PC-3 (cell line): ENCODE data around the gene DHRS11. TPM values are rescaled to one million over a fixed set of nuclear protein-coding genes. Genes with fewer than 3 reads are reported as not detected.

Experiments
- ATAC-seq: fragments of 200-7000 bp; cut with Tn5 transposase; 2 replicates; pipeline ENCODE4 v1.9.1; 2020; ENCODE audit warnings: mild to moderate bottlenecking, moderate library complexity
- BruUV-seq: library from RNA; stranded (reverse); fragments of 400-500 nt; replicated peaks from 2 replicates; lab custom pipeline; 2021; lab: Mats Ljungman, UMichigan
- CTCF ChIA-PET: fragments of 300-600 bp; sonication (Branson Sonifier 250); formaldehyde crosslinking; loops from one replicate; lab custom pipeline; 2022; ENCODE audit warnings: antibody characterized with exemption; lab: Charles Lee
- POLR2A ChIA-PET: fragments of 300-600 bp; sonication (Branson Sonifier 250); formaldehyde crosslinking; loops from one replicate; lab custom pipeline; 2022; ENCODE audit warnings: antibody characterized with exemption; ENCODE audit not compliant: unreplicated experiment; lab: Charles Lee
- DNase-seq: peaks from one replicate; pipeline ENCODE4 v3.0.0-alpha.2; 2015
- H2AFZ ChIP-seq: fragments of 300-600 bp; sonication (generic); 2 replicates; pipeline ENCODE4 v1.6.0; 2016; ENCODE audit warnings: antibody characterized with exemption, low read length
- H3F3A ChIP-seq: fragments of 300-600 bp; sonication (generic); one replicate; pipeline ENCODE4 v1.6.0; 2017; ENCODE audit warnings: antibody characterized with exemption, low read length, control low read depth, mild to moderate bottlenecking; ENCODE audit not compliant: unreplicated experiment
- H3K27ac ChIP-seq: fragments of 300-600 bp; sonication (generic); 2 replicates; pipeline ENCODE4 v1.5.1; 2016; ENCODE audit warnings: mild to moderate bottlenecking, low read length
- H3K27me3 ChIP-seq: fragments of 300-600 bp; sonication (generic); 2 replicates; pipeline ENCODE4 v1.6.1; 2016; ENCODE audit warnings: low read length, mixed read lengths
- H3K36me3 ChIP-seq: fragments of 300-600 bp; sonication (generic); 2 replicates; pipeline ENCODE4 v1.6.1; 2016; ENCODE audit warnings: low read depth, mixed run types, low read length, mixed read lengths
- H3K4me1 ChIP-seq: fragments of 300-600 bp; sonication (generic); 2 replicates; pipeline ENCODE4 v1.5.1; 2016; ENCODE audit warnings: low read length; ENCODE audit not compliant: insufficient read depth
- H3K4me2 ChIP-seq: fragments of 300-600 bp; sonication (generic); 2 replicates; pipeline ENCODE4 v1.6.0; 2016; ENCODE audit warnings: low read length
- H3K4me3 ChIP-seq: fragments of 300-600 bp; sonication (generic); 2 replicates; pipeline ENCODE4 v1.5.1; 2016; ENCODE audit warnings: mild to moderate bottlenecking, low read length, mixed read lengths
- H3K79me2 ChIP-seq: fragments of 300-600 bp; sonication (generic); 2 replicates; pipeline ENCODE4 v1.6.1; 2017; ENCODE audit warnings: low read length, mixed read lengths
- H3K9ac ChIP-seq: fragments of 300-600 bp; sonication (generic); 2 replicates; pipeline ENCODE4 v1.6.0; 2016; ENCODE audit warnings: mild to moderate bottlenecking, low read length
- H3K9me2 ChIP-seq: fragments of 300-600 bp; sonication (generic); replicated peaks from 2 replicates; pipeline ENCODE4 v1.6.1; 2016; ENCODE audit warnings: mixed run types, low read length, mixed read lengths
- H3K9me3 ChIP-seq: fragments of 300-600 bp; sonication (generic); 2 replicates; pipeline ENCODE4 v1.6.1; 2016; ENCODE audit warnings: low read length, mixed read lengths
- H4K20me1 ChIP-seq: fragments of 300-600 bp; sonication (generic); 2 replicates; pipeline ENCODE4 v1.6.1; 2016; ENCODE audit warnings: low read length, mixed read lengths
- EZH2 ChIP-seq: fragments of 300-600 bp; sonication (generic); IDR thresholded peaks from one replicate; pipeline ENCODE4 v1.6.1; 2017; ENCODE audit warnings: antibody characterized with exemption, mild to moderate bottlenecking, low read length; ENCODE audit not compliant: unreplicated experiment
- EZH2phosphoT487 ChIP-seq: fragments of 300-600 bp; sonication (generic); IDR thresholded peaks from 2 replicates; pipeline ENCODE4 v1.6.1; 2018; ENCODE audit warnings: mild to moderate bottlenecking, antibody characterized with exemption, low read length, borderline replicate concordance
- intact Hi-C: fragments of 100-400 bp; cut with micrococcal nuclease; formaldehyde crosslinking; loops from 2 replicates; pipeline ENCODE4 v1.9.0; 2023
- total RNA-seq: library from RNA; depleted of rRNA; stranded (reverse); fragments of >200 nt; gene quantifications from 2 replicates; pipeline ENCODE4 v1.2.3, GENCODE V29; 2014
- TF ChIP-seq, protein P1 (sequence below): fragments of 300-600 bp; sonication (generic); conservative IDR thresholded peaks from 2 replicates; pipeline ENCODE4 v1.5.1; 2017; ENCODE audit warnings: antibody characterized with exemption, low read depth, mild to moderate bottlenecking, low read length

DHRS11 gene
- total RNA-seq, 1 experiment from 2014 or later = 14.8 TPM

DNA sequence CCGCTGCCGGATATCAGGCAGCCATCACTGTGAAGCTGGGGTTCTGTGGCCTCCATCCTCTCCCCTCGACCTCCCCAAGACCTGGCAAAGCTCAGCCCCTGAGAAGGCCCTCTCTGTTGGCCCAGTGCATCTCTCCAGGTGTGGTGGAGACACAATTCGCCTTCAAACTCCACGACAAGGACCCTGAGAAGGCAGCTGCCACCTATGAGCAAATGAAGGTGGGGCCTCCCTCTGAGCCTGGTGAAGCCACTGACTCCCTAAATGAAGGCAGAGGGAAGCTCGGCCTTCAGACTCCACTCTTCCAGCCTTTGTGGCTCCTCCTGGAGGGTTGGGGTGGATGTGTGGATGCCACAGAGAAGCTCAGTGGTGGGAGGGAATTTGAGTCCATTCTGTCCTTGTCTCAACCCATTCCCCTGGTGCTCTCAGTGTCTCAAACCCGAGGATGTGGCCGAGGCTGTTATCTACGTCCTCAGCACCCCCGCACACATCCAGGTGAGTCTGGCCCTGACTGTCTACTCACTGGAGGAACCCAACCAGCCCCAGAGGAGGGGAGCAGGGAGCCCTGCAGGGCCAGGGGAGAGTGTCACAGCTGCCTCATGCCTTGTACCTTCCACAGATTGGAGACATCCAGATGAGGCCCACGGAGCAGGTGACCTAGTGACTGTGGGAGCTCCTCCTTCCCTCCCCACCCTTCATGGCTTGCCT lies 8.0 kb downstream of the DHRS11 start:
- no peaks in the 10 kb centered on the region for H3K9me2 ChIP-seq
- peaks cover 29% of the 10 kb centered on the region for H3K79me2 ChIP-seq
- ChIA-PET POLR2A (no interaction called here), CTCF (no interaction called here)
- H3K27me3 ChIP-seq = no peaks in the 10 kb centered on the region
- no peak overlapping the region for H3K4me2 ChIP-seq
- H3K4me1 ChIP-seq = peaks cover 6% of the 10 kb centered on the region
- H3K27ac ChIP-seq = no peak overlapping the region
- H3K9ac ChIP-seq = no peak overlapping the region
- H2AFZ ChIP-seq = no peak overlapping the region
- H3K4me3 ChIP-seq = no peak overlapping the region
- no peaks in the 10 kb centered on the region for H3K36me3 ChIP-seq
- DNase-seq (no peak), ATAC-seq (no peak)
- BruUV-seq = no TSS peak
- H3K9me3 ChIP-seq = no peaks in the 10 kb centered on the region
- no peak for TF ChIP-seq EZH2
- TF ChIP-seq, protein P1, sequence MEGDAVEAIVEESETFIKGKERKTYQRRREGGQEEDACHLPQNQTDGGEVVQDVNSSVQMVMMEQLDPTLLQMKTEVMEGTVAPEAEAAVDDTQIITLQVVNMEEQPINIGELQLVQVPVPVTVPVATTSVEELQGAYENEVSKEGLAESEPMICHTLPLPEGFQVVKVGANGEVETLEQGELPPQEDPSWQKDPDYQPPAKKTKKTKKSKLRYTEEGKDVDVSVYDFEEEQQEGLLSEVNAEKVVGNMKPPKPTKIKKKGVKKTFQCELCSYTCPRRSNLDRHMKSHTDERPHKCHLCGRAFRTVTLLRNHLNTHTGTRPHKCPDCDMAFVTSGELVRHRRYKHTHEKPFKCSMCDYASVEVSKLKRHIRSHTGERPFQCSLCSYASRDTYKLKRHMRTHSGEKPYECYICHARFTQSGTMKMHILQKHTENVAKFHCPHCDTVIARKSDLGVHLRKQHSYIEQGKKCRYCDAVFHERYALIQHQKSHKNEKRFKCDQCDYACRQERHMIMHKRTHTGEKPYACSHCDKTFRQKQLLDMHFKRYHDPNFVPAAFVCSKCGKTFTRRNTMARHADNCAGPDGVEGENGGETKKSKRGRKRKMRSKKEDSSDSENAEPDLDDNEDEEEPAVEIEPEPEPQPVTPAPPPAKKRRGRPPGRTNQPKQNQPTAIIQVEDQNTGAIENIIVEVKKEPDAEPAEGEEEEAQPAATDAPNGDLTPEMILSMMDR = no peak
- TF ChIP-seq EZH2phosphoT487 = no peak
- H3F3A ChIP-seq = no peaks in the 10 kb centered on the region
- no peaks in the 10 kb centered on the region for H4K20me1 ChIP-seq
- intact Hi-C loops = no loop called here

DNA sequence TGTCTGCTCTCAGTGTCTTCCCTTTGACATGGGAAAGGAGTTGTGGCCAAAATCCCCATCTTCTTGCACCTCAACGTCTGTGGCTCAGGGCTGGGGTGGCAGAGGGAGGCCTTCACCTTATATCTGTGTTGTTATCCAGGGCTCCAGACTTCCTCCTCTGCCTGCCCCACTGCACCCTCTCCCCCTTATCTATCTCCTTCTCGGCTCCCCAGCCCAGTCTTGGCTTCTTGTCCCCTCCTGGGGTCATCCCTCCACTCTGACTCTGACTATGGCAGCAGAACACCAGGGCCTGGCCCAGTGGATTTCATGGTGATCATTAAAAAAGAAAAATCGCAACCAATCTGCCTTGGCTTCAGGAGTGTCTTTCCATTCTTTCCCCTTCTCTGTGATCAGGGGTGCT lies 8.8 kb downstream of the DHRS11 start:
- no peaks in the 10 kb centered on the region for H3K36me3 ChIP-seq
- H3K4me1 ChIP-seq = peaks cover 6% of the 10 kb centered on the region
- TF ChIP-seq, protein P1 = no peak
- TF ChIP-seq EZH2 (no peak), EZH2phosphoT487 (no peak)
- H3K9me2 ChIP-seq = no peaks in the 10 kb centered on the region
- BruUV-seq = no TSS peak
- no peaks in the 10 kb centered on the region for H4K20me1 ChIP-seq
- no peak overlapping the region for H2AFZ ChIP-seq
- H3K4me3 ChIP-seq = no peak overlapping the region
- intact Hi-C loops = no loop called here
- no peak for DNase-seq
- H3K27me3 ChIP-seq = no peaks in the 10 kb centered on the region
- H3K4me2 ChIP-seq = peak overlapping the region; percentile 99
- H3K27ac ChIP-seq = no peak overlapping the region
- ATAC-seq = no peak
- H3K9ac ChIP-seq = peak overlapping the region; percentile 98
- ChIA-PET CTCF (no interaction called here), POLR2A (no interaction called here)
- no peaks in the 10 kb centered on the region for H3K9me3 ChIP-seq
- H3F3A ChIP-seq = no peaks in the 10 kb centered on the region
- peaks cover 32% of the 10 kb centered on the region for H3K79me2 ChIP-seq

- POLR2A ChIA-PET = no interaction called here
- intact Hi-C loops = no loop called here
- no peak for ATAC-seq
Observed at GRCh38 chr17:36600936-36601302, 9.2 kb downstream of the DHRS11 start.

More at GRCh38 chr17:36600936-36601302, 9.2 kb downstream of the DHRS11 start:
- no peaks in the 10 kb centered on the region for H4K20me1 ChIP-seq
- no peaks in the 10 kb centered on the region for H3K9me2 ChIP-seq
- H3K27me3 ChIP-seq = no peaks in the 10 kb centered on the region
- no peaks in the 10 kb centered on the region for H3F3A ChIP-seq
- CTCF ChIA-PET = no interaction called here
- peak overlapping the region; percentile 78 for H2AFZ ChIP-seq
- H3K9ac ChIP-seq = peak overlapping the region; percentile 98
- BruUV-seq = TSS peak; percentile 93
- peak overlapping the region; percentile 99 for H3K4me2 ChIP-seq
- no peak overlapping the region for H3K27ac ChIP-seq
- no peaks in the 10 kb centered on the region for H3K9me3 ChIP-seq
- H3K4me3 ChIP-seq = peak overlapping the region; percentile 80; the same call in 1 of the 2 replicates
- TF ChIP-seq EZH2phosphoT487 = no peak
- TF ChIP-seq, protein P1 = no peak
- peaks cover 6% of the 10 kb centered on the region for H3K4me1 ChIP-seq
- no peaks in the 10 kb centered on the region for H3K36me3 ChIP-seq
- no peak for DNase-seq
- peaks cover 37% of the 10 kb centered on the region for H3K79me2 ChIP-seq
